ENCODE data around the gene TMPRSS4. TPM values are rescaled to one million over a fixed set of nuclear protein-coding genes. Genes with fewer than 3 reads are reported as not detected.

TMPRSS4 gene
- 49.7 and 60.5 TPM in 2 replicates for total RNA-seq

GRCh38 chr11:118076754-118077281 lies at the start of gene TMPRSS4:
TMPRSS4 (plus strand) TSS chr11:118077078; CDS start chr11:118077303, 225 bp downstream.

GRCh38 chr11:118086913-118087768 lies 10.3 kb downstream of the TMPRSS4 start, which contains the start of gene SMIM35:
SMIM35 (minus strand) TSS chr11:118086963; CDS start chr11:118086757, 206 bp downstream.

GRCh38 chr11:118152552-118153471 lies 75.9 kb downstream of the TMPRSS4 start, which contains the start of gene SCN4B:
SCN4B (minus strand) TSS chr11:118152823; CDS start chr11:118152673, 150 bp downstream.

Other genes with a start within 250 kb of the TMPRSS4 start
- gene FXYD6, start 200.4 kb upstream of the TMPRSS4 start, total RNA-seq, result 0.21 TPM in 1 of 2 replicates, not detected in the other
- gene TMPRSS13, start 147.7 kb upstream of the TMPRSS4 start, total RNA-seq, result 22.9 and 32.7 TPM in 2 replicates
- gene IL10RA, start 90.7 kb upstream of the TMPRSS4 start, total RNA-seq, result not detected in 2 replicates
- gene SMIM35, start 9.9 kb downstream of the TMPRSS4 start, total RNA-seq, result not detected in 2 replicates
- 1.6 and 2.3 TPM in 2 replicates for gene SCN4B, start 75.7 kb downstream of the TMPRSS4 start, total RNA-seq
- gene SCN2B, start 99.6 kb downstream of the TMPRSS4 start, total RNA-seq, result 0.23 and 0.42 TPM in 2 replicates
- gene JAML, start 147.9 kb downstream of the TMPRSS4 start, total RNA-seq, result not detected in 2 replicates
- 16.5 and 20.0 TPM in 2 replicates for gene MPZL3, start 175.3 kb downstream of the TMPRSS4 start, total RNA-seq
- 114 and 137 TPM in 2 replicates for gene MPZL2, start 187.2 kb downstream of the TMPRSS4 start, total RNA-seq
- not detected in 2 replicates for gene CD3E, start 227.7 kb downstream of the TMPRSS4 start, total RNA-seq

Measured in airway epithelial cell (primary cell).